Endothelial cell (in vitro differentiated cells): ENCODE results near the gene CCDC127. TPM values are rescaled to one million over a fixed set of nuclear protein-coding genes. Genes with fewer than 3 reads are reported as not detected.

Experiments used
- DNase-seq: peaks from one replicate; pipeline ENCODE4 v3.0.0; 2021; ENCODE audit warnings: low spot score
- H3K27ac Mint-ChIP-seq: one replicate; pipeline ENCODE4 v1.8.0; 2021; ENCODE audit warnings: mixed read lengths, inconsistent platforms; ENCODE audit not compliant: unreplicated experiment
- H3K27me3 Mint-ChIP-seq: one replicate; pipeline ENCODE4 v1.8.0; 2021; ENCODE audit warnings: mild to moderate bottlenecking, moderate library complexity, mixed read lengths, inconsistent platforms; ENCODE audit not compliant: unreplicated experiment
- H3K36me3 Mint-ChIP-seq: one replicate; pipeline ENCODE4 v1.8.0; 2021; ENCODE audit warnings: mild to moderate bottlenecking, low read depth, mixed read lengths, inconsistent platforms; ENCODE audit not compliant: unreplicated experiment
- H3K4me1 Mint-ChIP-seq: one replicate; pipeline ENCODE4 v1.8.0; 2021; ENCODE audit warnings: mild to moderate bottlenecking, mixed read lengths, inconsistent platforms; ENCODE audit not compliant: unreplicated experiment
- H3K4me3 Mint-ChIP-seq: one replicate; pipeline ENCODE4 v1.8.0; 2021; ENCODE audit warnings: mild to moderate bottlenecking, mixed read lengths, inconsistent platforms; ENCODE audit not compliant: unreplicated experiment
- H3K9me3 Mint-ChIP-seq: one replicate; pipeline ENCODE4 v1.8.0; 2021; ENCODE audit warnings: mixed read lengths, inconsistent platforms; ENCODE audit not compliant: unreplicated experiment
- total RNA-seq: library from RNA; stranded (reverse); fragmentation: NEBNext Ultra II Directional; extraction: Animal tissue kit (Norgen Biotek cat#: 25700); gene quantifications from one replicate; pipeline ENCODE4 v1.2.1, GENCODE V29; 2021; ENCODE audit not compliant: unreplicated experiment
- TF ChIP-seq, protein P1 (sequence below): fragments of 200-600 bp; sonication (generic); IDR thresholded peaks from one replicate; pipeline ENCODE4 v1.5.0; 2021; ENCODE audit warnings: antibody characterized with exemption; ENCODE audit not compliant: unreplicated experiment

The CCDC127 gene
- total RNA-seq, 1 donor from 2014 or later = 8.1 TPM

DNA sequence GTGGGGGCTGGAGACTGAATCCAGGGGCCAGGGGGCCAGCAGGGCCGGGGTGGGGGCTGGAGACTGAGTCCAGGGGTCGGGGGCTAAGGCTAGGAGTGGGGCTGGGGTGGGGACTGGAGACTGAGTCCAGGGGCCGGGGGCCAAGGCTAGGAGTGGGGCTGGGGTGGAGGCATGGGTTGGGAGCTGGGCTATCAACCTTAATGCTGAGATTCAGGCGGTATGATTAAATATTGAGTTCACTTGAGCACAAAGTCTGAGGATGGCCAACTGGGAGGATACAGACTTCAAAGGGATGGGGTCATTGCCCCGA lies 43.7 kb downstream of the CCDC127 start:
- Mint-ChIP-seq H3K9me3 (no peaks in the 10 kb centered on the region), H3K4me1 (peaks cover 18% of the 10 kb centered on the region), H3K4me3 (no peak overlapping the region), H3K27me3 (peaks cover 9% of the 10 kb centered on the region), H3K36me3 (peaks cover 3% of the 10 kb centered on the region), H3K27ac (no peak overlapping the region)
- TF ChIP-seq, protein P1, sequence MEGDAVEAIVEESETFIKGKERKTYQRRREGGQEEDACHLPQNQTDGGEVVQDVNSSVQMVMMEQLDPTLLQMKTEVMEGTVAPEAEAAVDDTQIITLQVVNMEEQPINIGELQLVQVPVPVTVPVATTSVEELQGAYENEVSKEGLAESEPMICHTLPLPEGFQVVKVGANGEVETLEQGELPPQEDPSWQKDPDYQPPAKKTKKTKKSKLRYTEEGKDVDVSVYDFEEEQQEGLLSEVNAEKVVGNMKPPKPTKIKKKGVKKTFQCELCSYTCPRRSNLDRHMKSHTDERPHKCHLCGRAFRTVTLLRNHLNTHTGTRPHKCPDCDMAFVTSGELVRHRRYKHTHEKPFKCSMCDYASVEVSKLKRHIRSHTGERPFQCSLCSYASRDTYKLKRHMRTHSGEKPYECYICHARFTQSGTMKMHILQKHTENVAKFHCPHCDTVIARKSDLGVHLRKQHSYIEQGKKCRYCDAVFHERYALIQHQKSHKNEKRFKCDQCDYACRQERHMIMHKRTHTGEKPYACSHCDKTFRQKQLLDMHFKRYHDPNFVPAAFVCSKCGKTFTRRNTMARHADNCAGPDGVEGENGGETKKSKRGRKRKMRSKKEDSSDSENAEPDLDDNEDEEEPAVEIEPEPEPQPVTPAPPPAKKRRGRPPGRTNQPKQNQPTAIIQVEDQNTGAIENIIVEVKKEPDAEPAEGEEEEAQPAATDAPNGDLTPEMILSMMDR = no peak
- no peak for DNase-seq

DNA sequence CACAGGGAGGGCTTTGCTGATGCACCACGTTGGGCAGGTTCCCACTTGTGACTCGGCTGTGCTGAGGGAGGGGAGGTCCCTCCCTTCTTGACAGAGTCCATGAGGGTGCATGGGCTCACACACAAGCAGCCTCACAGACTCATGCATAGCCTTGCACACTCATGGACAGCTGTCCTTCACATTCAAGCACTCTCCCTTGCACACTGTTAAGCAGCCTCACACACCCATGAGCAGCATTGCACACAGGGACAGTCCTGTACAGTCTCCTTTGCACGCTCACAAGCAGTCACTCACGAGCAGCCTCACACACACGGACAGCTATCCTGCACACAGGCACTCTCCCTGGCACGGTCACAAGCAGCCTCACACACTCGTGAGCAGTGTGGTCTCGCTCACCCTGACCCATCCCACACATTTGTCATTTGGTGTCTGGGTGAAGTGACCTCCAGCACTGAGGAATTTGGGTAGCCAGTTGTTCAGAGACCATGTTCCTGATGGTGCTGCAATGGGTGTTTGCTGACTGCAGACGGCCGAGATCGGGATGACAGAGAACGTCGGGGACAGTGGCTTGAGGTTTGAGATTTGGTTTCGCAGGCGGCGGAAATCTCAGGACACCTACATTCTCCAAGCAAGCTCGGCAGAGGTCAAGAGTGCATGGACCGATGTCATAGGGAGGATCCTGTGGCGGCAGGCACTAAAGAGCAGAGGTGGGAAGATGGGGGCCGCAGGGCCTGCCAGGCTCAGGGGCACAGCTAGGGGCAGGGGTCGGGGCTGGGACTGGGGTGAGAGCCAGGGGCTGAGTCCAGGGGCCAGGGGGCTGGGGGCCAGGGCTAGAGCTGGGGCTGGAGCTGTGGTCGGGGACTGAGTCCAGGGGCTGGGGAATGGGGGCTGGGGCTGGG lies 44.3 kb downstream of the CCDC127 start:
- TF ChIP-seq, protein P1 = no peak
- Mint-ChIP-seq H3K36me3 (peaks cover 3% of the 10 kb centered on the region), H3K9me3 (no peaks in the 10 kb centered on the region), H3K4me3 (no peak overlapping the region), H3K27me3 (peaks cover 9% of the 10 kb centered on the region), H3K4me1 (peaks cover 18% of the 10 kb centered on the region), H3K27ac (no peak overlapping the region)
- no peak for DNase-seq

DNA sequence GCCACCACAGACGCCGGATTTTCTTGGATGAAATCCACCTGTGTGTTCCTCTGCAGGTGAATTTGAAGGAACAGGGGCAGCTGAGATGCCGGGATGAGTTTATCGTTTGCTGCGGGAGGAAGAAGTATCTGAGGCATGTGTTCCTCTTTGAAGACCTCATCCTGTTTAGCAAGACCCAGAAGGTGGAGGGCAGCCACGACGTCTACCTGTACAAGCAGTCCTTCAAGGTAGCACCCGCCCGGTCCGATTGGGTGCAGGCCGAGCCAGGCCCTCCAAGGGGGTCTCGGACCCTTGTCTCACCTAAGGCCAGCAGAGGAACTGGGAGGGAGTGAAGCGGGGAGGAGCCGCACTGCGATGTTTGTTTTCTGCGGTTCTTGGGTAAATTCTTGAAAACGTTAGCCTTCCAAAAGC lies 45.1 kb downstream of the CCDC127 start:
- Mint-ChIP-seq H3K36me3 (peaks cover 3% of the 10 kb centered on the region), H3K4me1 (peaks cover 18% of the 10 kb centered on the region), H3K27me3 (peaks cover 9% of the 10 kb centered on the region), H3K27ac (no peak overlapping the region), H3K4me3 (peak overlapping the region; percentile 47), H3K9me3 (no peaks in the 10 kb centered on the region)
- no peak for DNase-seq
- TF ChIP-seq, protein P1 = no peak

DNA sequence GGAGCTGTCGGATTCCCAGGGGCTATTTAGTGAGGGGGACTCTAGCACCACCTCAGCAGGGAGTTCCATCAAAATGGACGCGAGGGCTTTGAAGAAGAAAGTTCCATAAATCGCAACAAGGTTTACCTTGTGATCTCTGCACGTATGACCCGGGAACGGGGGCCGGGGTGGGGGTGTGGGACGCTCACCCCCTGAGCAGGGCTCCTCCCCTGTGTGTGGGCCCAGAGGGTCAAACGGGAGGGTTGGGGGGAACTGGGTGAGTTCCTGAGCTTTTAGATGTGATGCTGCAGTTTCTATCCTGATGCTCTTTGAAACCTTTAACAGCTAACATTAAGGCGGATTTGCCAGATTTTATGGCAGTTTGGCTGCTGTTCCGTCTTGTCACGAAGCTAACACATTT lies 45.5 kb downstream of the CCDC127 start:
- H3K36me3 Mint-ChIP-seq = peaks cover 3% of the 10 kb centered on the region
- TF ChIP-seq, protein P1 = no peak
- peak overlapping the region; percentile 47 for H3K4me3 Mint-ChIP-seq
- H3K4me1 Mint-ChIP-seq = peaks cover 18% of the 10 kb centered on the region
- no peak overlapping the region for H3K27ac Mint-ChIP-seq
- peaks cover 9% of the 10 kb centered on the region for H3K27me3 Mint-ChIP-seq
- no peak for DNase-seq
- H3K9me3 Mint-ChIP-seq = no peaks in the 10 kb centered on the region

DNA sequence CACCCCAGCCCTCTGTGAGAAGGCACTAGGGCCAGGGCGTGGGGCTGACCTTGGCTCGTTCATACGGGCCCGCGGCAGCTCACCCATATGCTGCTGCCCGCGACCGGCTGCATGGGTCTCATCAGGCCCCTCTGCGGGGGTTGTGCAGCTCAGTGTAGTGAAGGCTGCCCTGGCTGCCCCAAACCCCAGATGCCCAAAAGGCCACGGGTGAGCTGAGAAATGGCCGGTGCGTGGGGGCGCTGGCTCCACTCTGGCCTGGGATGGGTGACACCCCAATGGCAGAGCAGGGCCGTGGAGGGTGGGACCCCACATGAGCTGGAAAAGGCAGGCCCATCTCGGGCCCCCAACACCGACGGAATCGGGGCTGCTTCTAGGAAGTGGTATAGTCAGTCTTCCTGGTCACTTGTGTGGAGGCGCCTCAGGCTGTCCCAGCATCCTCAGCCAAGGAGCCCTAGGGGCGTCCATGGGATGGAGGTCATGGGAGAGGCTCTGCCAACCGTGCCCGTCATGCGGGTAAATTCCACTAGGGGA lies 46.1 kb downstream of the CCDC127 start:
- Mint-ChIP-seq H3K4me1 (peaks cover 15% of the 10 kb centered on the region), H3K27ac (no peak overlapping the region), H3K27me3 (peaks cover 9% of the 10 kb centered on the region), H3K4me3 (no peak overlapping the region), H3K36me3 (peaks cover 3% of the 10 kb centered on the region), H3K9me3 (no peaks in the 10 kb centered on the region)
- DNase-seq = no peak
- TF ChIP-seq, protein P1 = no peak
